Loucy (cell line): ENCODE results near the gene ADARB2.

ENCODE experiments used
- H2AFZ ChIP-seq: fragments of 200-600 bp; sonication (generic); 2 replicates; pipeline ENCODE4 v1.6.0; 2016; ENCODE audit warnings: antibody characterized with exemption, mild to moderate bottlenecking, low read length, moderate library complexity
- H3F3A ChIP-seq: fragments of 200-600 bp; 2 replicates; pipeline ENCODE4 v1.6.0; 2016; ENCODE audit warnings: antibody characterized with exemption, low read depth, mild to moderate bottlenecking
- H3K27me3 ChIP-seq: fragments of 200-600 bp; sonication (generic); 2 replicates; pipeline ENCODE4 v1.6.1; 2014; ENCODE audit warnings: low read length, mild to moderate bottlenecking; ENCODE audit not compliant: insufficient read depth, poor library complexity, severe bottlenecking
- H3K36me3 ChIP-seq: fragments of 200-600 bp; sonication (generic); 2 replicates; pipeline ENCODE4 v1.6.1; 2016; ENCODE audit warnings: low read length; ENCODE audit not compliant: insufficient read depth
- H3K4me1 ChIP-seq: fragments of 200-600 bp; sonication (generic); 2 replicates; pipeline ENCODE4 v1.5.1; 2014; ENCODE audit warnings: low read length, mild to moderate bottlenecking; ENCODE audit not compliant: insufficient read depth, poor library complexity, severe bottlenecking
- H3K4me2 ChIP-seq: fragments of 200-600 bp; sonication (generic); 2 replicates; pipeline ENCODE4 v1.6.0; 2014; ENCODE audit warnings: antibody characterized with exemption, low read length, low read depth, mild to moderate bottlenecking; ENCODE audit not compliant: poor library complexity, severe bottlenecking
- H3K4me3 ChIP-seq: fragments of 200-600 bp; sonication (generic); 2 replicates; pipeline ENCODE4 v1.5.1; 2014; ENCODE audit warnings: low read length, mild to moderate bottlenecking, mixed read lengths; ENCODE audit not compliant: poor library complexity, severe bottlenecking
- H3K79me2 ChIP-seq: fragments of 200-600 bp; sonication (generic); 2 replicates; pipeline ENCODE4 v1.6.1; 2014; ENCODE audit warnings: low read length; ENCODE audit not compliant: insufficient read depth
- H3K9ac ChIP-seq: fragments of 200-600 bp; sonication (generic); 2 replicates; pipeline ENCODE4 v1.6.0; 2014; ENCODE audit warnings: mild to moderate bottlenecking, low read depth, low read length, moderate library complexity; ENCODE audit not compliant: poor library complexity, severe bottlenecking
- H3K9me2 ChIP-seq: fragments of 200-600 bp; sonication (generic); replicated peaks from 2 replicates; pipeline ENCODE4 v1.6.1; 2016; ENCODE audit warnings: low read depth, low read length, mixed read lengths
- H3K9me3 ChIP-seq: fragments of 200-600 bp; sonication (generic); 2 replicates; pipeline ENCODE4 v1.6.1; 2014; ENCODE audit warnings: mild to moderate bottlenecking, antibody characterized with exemption, low read length, low read depth; ENCODE audit not compliant: insufficient read depth
- H4K20me1 ChIP-seq: fragments of 200-600 bp; sonication (generic); 2 replicates; pipeline ENCODE4 v1.6.0; 2014; ENCODE audit warnings: antibody characterized with exemption, low read length, mild to moderate bottlenecking; ENCODE audit not compliant: insufficient read depth, poor library complexity, severe bottlenecking
- EZH2phosphoT487 ChIP-seq: fragments of 200-600 bp; IDR thresholded peaks from 2 replicates; pipeline ENCODE4 v1.6.1; 2018; ENCODE audit warnings: antibody characterized with exemption, mild to moderate bottlenecking, moderate library complexity, borderline replicate concordance
- TF ChIP-seq, protein P1 (sequence below): fragments of 200-600 bp; sonication (generic); conservative IDR thresholded peaks from 2 replicates; pipeline ENCODE4 v1.5.1; 2014; ENCODE audit warnings: mild to moderate bottlenecking, antibody characterized with exemption, low read length

The ADARB2 gene

DNA sequence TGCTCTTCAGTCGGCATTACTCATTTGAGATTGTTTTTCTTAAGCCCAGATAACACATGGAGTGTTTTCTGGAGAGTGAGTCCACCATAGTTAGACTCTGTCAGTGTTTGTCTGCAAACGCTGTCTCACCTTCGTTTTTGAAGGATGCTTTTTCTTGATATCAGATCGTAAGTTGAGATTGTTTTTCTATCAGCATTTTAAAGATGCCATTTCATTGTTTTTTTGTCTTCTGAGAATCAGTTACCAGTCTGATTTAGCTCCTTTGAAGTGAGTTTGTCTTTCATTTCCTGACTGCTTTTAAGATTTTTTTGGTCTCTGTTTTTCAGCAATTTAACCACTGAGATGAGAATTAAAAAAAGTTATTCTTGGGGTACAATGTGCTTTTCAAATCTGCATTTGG, 543.8 kb downstream of the ADARB2 start:
- TF ChIP-seq, protein P1, sequence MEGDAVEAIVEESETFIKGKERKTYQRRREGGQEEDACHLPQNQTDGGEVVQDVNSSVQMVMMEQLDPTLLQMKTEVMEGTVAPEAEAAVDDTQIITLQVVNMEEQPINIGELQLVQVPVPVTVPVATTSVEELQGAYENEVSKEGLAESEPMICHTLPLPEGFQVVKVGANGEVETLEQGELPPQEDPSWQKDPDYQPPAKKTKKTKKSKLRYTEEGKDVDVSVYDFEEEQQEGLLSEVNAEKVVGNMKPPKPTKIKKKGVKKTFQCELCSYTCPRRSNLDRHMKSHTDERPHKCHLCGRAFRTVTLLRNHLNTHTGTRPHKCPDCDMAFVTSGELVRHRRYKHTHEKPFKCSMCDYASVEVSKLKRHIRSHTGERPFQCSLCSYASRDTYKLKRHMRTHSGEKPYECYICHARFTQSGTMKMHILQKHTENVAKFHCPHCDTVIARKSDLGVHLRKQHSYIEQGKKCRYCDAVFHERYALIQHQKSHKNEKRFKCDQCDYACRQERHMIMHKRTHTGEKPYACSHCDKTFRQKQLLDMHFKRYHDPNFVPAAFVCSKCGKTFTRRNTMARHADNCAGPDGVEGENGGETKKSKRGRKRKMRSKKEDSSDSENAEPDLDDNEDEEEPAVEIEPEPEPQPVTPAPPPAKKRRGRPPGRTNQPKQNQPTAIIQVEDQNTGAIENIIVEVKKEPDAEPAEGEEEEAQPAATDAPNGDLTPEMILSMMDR: no peak
- H3K4me2 ChIP-seq: no peak overlapping the region
- no peaks in the 10 kb centered on the region for H4K20me1 ChIP-seq
- no peaks in the 10 kb centered on the region for H3K36me3 ChIP-seq
- H3K4me3 ChIP-seq: no peak overlapping the region
- no peaks in the 10 kb centered on the region for H3K27me3 ChIP-seq
- no peak overlapping the region for H2AFZ ChIP-seq
- no peaks in the 10 kb centered on the region for H3K9me3 ChIP-seq
- no peaks in the 10 kb centered on the region for H3K79me2 ChIP-seq
- no peak overlapping the region for H3K9ac ChIP-seq
- H3K9me2 ChIP-seq: no peaks in the 10 kb centered on the region
- H3K4me1 ChIP-seq: no peaks in the 10 kb centered on the region
- no peaks in the 10 kb centered on the region for H3F3A ChIP-seq

DNA sequence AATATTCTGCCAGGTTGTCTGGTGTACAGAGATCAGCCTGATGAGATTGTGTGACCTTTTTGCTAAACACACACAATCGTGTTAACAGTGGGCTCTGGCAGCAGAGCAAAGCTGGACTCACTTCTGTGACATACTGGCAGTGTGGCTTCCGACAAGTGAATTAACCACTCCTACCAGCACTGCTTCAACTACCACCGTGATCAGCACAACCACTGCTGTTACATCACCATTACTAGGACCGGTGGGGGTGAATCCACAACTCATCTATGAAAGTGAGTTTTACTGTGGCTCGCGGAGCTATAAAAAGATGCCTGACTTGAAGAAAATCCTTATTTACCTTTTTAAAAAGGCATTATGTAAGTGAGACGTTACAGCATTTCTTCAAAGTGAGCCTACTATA, 545.6 kb downstream of the ADARB2 start:
- Histone ChIP-seq H3K4me2 (no peak overlapping the region), H3K27me3 (no peaks in the 10 kb centered on the region), H3K9me2 (no peaks in the 10 kb centered on the region), H3K4me1 (no peaks in the 10 kb centered on the region), H3K36me3 (no peaks in the 10 kb centered on the region), H3K9ac (no peak overlapping the region), H4K20me1 (no peaks in the 10 kb centered on the region), H3K79me2 (no peaks in the 10 kb centered on the region), H3F3A (no peaks in the 10 kb centered on the region), H3K4me3 (no peak overlapping the region), H2AFZ (no peak overlapping the region), H3K9me3 (no peaks in the 10 kb centered on the region)
- no peak for TF ChIP-seq EZH2phosphoT487
- TF ChIP-seq, protein P1: no peak

GRCh38 chr10:1190791-1191490, 546.4 kb downstream of the ADARB2 start:
- Histone ChIP-seq H3K27me3 (no peaks in the 10 kb centered on the region), H3K4me1 (no peaks in the 10 kb centered on the region), H4K20me1 (no peaks in the 10 kb centered on the region), H2AFZ (no peak overlapping the region), H3K36me3 (no peaks in the 10 kb centered on the region), H3K4me3 (no peak overlapping the region), H3K9me3 (no peaks in the 10 kb centered on the region), H3K9ac (no peak overlapping the region), H3K4me2 (no peak overlapping the region), H3F3A (no peaks in the 10 kb centered on the region), H3K9me2 (no peaks in the 10 kb centered on the region), H3K79me2 (no peaks in the 10 kb centered on the region)
- no peak for TF ChIP-seq EZH2phosphoT487
- TF ChIP-seq, protein P1: no peak
